OCI-LY1 (cell line): ENCODE data around the gene BPIFB3.

Source experiments
- H2AFZ ChIP-seq: fragments of 200-600 bp; sonication (generic), shearing (Covaris generic); 2 replicates; pipeline ENCODE4 v1.6.0; 2014; ENCODE audit warnings: antibody characterized with exemption, mild to moderate bottlenecking, low read length
- H3F3A ChIP-seq: fragments of 200-600 bp; sonication (generic), shearing (Covaris generic); 2 replicates; pipeline ENCODE4 v1.6.0; 2014; ENCODE audit warnings: mild to moderate bottlenecking, antibody characterized with exemption, low read length, moderate library complexity; ENCODE audit not compliant: insufficient read depth
- H3K27ac ChIP-seq: fragments of 200-600 bp; sonication (generic); 2 replicates; pipeline ENCODE4 v1.5.1; 2014; ENCODE audit warnings: low read length, mixed run types, mild to moderate bottlenecking, low read depth; ENCODE audit not compliant: poor library complexity, severe bottlenecking
- H3K27me3 ChIP-seq: fragments of 200-600 bp; sonication (generic); 2 replicates; pipeline ENCODE4 v1.6.0; 2014; ENCODE audit warnings: antibody characterized with exemption, mild to moderate bottlenecking, low read length, moderate library complexity; ENCODE audit not compliant: insufficient read depth
- H3K36me3 ChIP-seq: fragments of 200-600 bp; sonication (generic); 2 replicates; pipeline ENCODE4 v1.6.1; 2014; ENCODE audit warnings: mild to moderate bottlenecking, antibody characterized with exemption, low read length, moderate library complexity, mixed read lengths; ENCODE audit not compliant: insufficient read depth
- H3K4me1 ChIP-seq: fragments of 200-600 bp; sonication (generic); 2 replicates; pipeline ENCODE4 v1.5.1; 2014; ENCODE audit warnings: mild to moderate bottlenecking, low read length, moderate library complexity; ENCODE audit not compliant: insufficient read depth, severe bottlenecking
- H3K4me2 ChIP-seq: fragments of 200-600 bp; sonication (generic), shearing (Covaris generic); 2 replicates; pipeline ENCODE4 v1.6.1; 2014; ENCODE audit warnings: low read length
- H3K4me3 ChIP-seq: fragments of 200-600 bp; sonication (generic); 2 replicates; pipeline ENCODE4 v1.5.1; 2014; ENCODE audit warnings: low read length, low read depth, mild to moderate bottlenecking, mixed read lengths; ENCODE audit not compliant: poor library complexity, severe bottlenecking
- H3K79me2 ChIP-seq: fragments of 200-600 bp; shearing (Covaris generic); 2 replicates; pipeline ENCODE4 v1.6.1; 2016; ENCODE audit warnings: mixed run types, low read length, mixed read lengths; ENCODE audit not compliant: insufficient read depth
- H3K9ac ChIP-seq: fragments of 200-600 bp; sonication (generic), shearing (Covaris generic); 2 replicates; pipeline ENCODE4 v1.6.1; 2014; ENCODE audit warnings: mild to moderate bottlenecking, low read length, mixed read lengths
- H3K9me2 ChIP-seq: fragments of 200-600 bp; sonication (generic), shearing (Covaris generic); 2 replicates; pipeline ENCODE4 v1.6.1; 2014; ENCODE audit warnings: low read depth, mild to moderate bottlenecking, low read length, mixed read lengths
- H3K9me3 ChIP-seq: fragments of 200-600 bp; shearing (Covaris generic); 2 replicates; pipeline ENCODE4 v1.6.1; 2014; ENCODE audit warnings: low read length, mixed read lengths
- H4K20me1 ChIP-seq: fragments of 200-600 bp; sonication (generic), shearing (Covaris generic); 2 replicates; pipeline ENCODE4 v1.6.0; 2016; ENCODE audit warnings: mild to moderate bottlenecking, low read length; ENCODE audit not compliant: insufficient read depth
- CTCF ChIP-seq: fragments of 200-600 bp; sonication (generic), shearing (Covaris generic); IDR thresholded peaks from 2 replicates; pipeline ENCODE4 v1.5.1; 2017; ENCODE audit warnings: mild to moderate bottlenecking, antibody characterized with exemption, low read length, moderate library complexity, mixed read lengths
- EZH2 ChIP-seq: fragments of 200-600 bp; sonication (generic), shearing (Covaris generic); IDR thresholded peaks from 2 replicates; pipeline ENCODE4 v1.8.0; 2017; ENCODE audit warnings: borderline replicate concordance, mixed run types, mild to moderate bottlenecking, antibody characterized with exemption, low read length, moderate library complexity, mixed read lengths

The BPIFB3 gene

GRCh38 chr20:33097001-33097400 is 43.3 kb downstream of the BPIFB3 start:
- Histone ChIP-seq H3K9me3 (no peaks in the 10 kb centered on the region), H3K36me3 (no peaks in the 10 kb centered on the region), H3K79me2 (no peaks in the 10 kb centered on the region), H3K4me1 (no peaks in the 10 kb centered on the region), H2AFZ (no peak overlapping the region), H3K4me2 (no peak overlapping the region), H3K9me2 (no peaks in the 10 kb centered on the region), H3K27me3 (no peaks in the 10 kb centered on the region; the same call in 1 of the 2 replicates), H4K20me1 (no peaks in the 10 kb centered on the region), H3K4me3 (no peak overlapping the region), H3K9ac (no peak overlapping the region), H3F3A (no peaks in the 10 kb centered on the region), H3K27ac (no peak overlapping the region)
- no peak for TF ChIP-seq EZH2
- TF ChIP-seq CTCF = no peak

DNA sequence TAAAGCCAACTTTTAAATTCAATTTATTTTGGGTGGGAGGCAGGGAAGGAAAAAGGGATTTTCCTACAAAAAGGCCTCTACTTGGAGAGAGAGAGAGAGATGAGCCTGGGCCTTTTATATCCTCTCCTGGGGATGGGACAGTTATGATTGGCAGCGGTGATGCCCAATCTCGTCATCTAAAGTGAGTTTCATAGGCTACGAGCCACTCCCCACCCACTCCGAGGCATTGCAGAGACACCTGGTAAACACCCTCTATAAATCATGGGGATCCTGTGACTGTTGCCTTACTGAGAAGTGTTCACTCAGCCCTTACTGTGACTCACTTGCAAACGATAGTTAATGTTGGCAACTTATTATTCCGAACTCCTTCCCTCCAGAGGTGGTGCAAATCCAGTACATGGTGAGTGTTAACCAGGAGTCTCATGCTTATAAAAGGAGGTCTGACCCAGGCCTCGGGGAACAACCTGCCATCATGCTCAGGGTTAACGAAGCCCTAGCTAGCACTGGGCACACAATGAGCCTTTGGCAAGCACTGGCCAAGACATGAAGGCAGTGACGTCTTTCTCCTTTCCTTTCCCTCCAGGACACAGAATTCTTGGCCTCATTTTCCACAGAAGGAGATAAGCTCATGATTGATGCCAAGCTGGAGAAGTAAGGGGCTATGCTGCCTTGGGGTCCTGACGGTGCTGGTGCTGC is 46.3 kb downstream of the BPIFB3 start:
- H3K9me2 ChIP-seq = no peaks in the 10 kb centered on the region
- no peaks in the 10 kb centered on the region for H3K9me3 ChIP-seq
- no peak overlapping the region for H3K9ac ChIP-seq
- TF ChIP-seq EZH2 (no peak), CTCF (no peak)
- H3K4me2 ChIP-seq = no peak overlapping the region
- no peaks in the 10 kb centered on the region for H3K36me3 ChIP-seq
- H3K27ac ChIP-seq = no peak overlapping the region
- no peak overlapping the region for H2AFZ ChIP-seq
- H3K27me3 ChIP-seq = peaks cover 4% of the 10 kb centered on the region; the same call in 1 of the 2 replicates
- no peaks in the 10 kb centered on the region for H3F3A ChIP-seq
- H3K4me3 ChIP-seq = no peak overlapping the region
- no peaks in the 10 kb centered on the region for H3K4me1 ChIP-seq
- H3K79me2 ChIP-seq = no peaks in the 10 kb centered on the region
- H4K20me1 ChIP-seq = no peaks in the 10 kb centered on the region

GRCh38 chr20:33103556-33103955 is 49.9 kb downstream of the BPIFB3 start:
- H3K27ac ChIP-seq = no peak overlapping the region
- H3K4me2 ChIP-seq = no peak overlapping the region
- H3K9me2 ChIP-seq = no peaks in the 10 kb centered on the region
- H3K9ac ChIP-seq = no peak overlapping the region
- H2AFZ ChIP-seq = no peak overlapping the region
- no peaks in the 10 kb centered on the region for H3K79me2 ChIP-seq
- H3K27me3 ChIP-seq = peaks cover 4% of the 10 kb centered on the region; the same call in 1 of the 2 replicates
- H3F3A ChIP-seq = no peaks in the 10 kb centered on the region
- no peaks in the 10 kb centered on the region for H3K9me3 ChIP-seq
- H3K4me1 ChIP-seq = no peaks in the 10 kb centered on the region
- no peak for TF ChIP-seq EZH2
- TF ChIP-seq CTCF = no peak
- H4K20me1 ChIP-seq = no peaks in the 10 kb centered on the region
- H3K4me3 ChIP-seq = no peak overlapping the region
- no peaks in the 10 kb centered on the region for H3K36me3 ChIP-seq
